Endothelial cell of umbilical vein (primary cell): Measurements from ENCODE around the gene RPL18A. TPM values are rescaled to one million over a fixed set of nuclear protein-coding genes. Genes with fewer than 3 reads are reported as not detected.

Experiments
- BruUV-seq: library from RNA; stranded (reverse); fragments of 400-500 nt; replicated peaks from 2 replicates; lab custom pipeline; 2021; lab: Mats Ljungman, UMichigan
- CTCF ChIA-PET: fragments of 300-600, 350-600 bp; sonication (Branson Sonifier 250); formaldehyde crosslinking; loops from one replicate; lab custom pipeline; 2021; ENCODE audit warnings: antibody characterized with exemption, inconsistent platforms; lab: Charles Lee
- POLR2A ChIA-PET: fragments of 300-600, 350-600 bp; sonication (Branson Sonifier 250); formaldehyde crosslinking; loops from one replicate; lab custom pipeline; 2021; ENCODE audit warnings: antibody characterized with exemption, inconsistent platforms; lab: Charles Lee
- DNase-seq: peaks from one replicate; pipeline ENCODE4 v3.0.0-alpha.2; 2011; ENCODE audit warnings: low read depth, low spot score
- FAIRE-seq: peaks from 2 replicates; lab custom pipeline; 2011; peaks lifted over from hg19 to GRCh38; lab: Jason Lieb, UNC
- H2AFZ ChIP-seq: 2 replicates; pipeline ENCODE4 v1.6.0; 2012; ENCODE audit warnings: low read depth, low read length, control low read depth, inconsistent platforms
- H3K27ac ChIP-seq: 2 replicates; pipeline ENCODE4 v1.5.1; 2011; ENCODE audit warnings: low read depth, mild to moderate bottlenecking, control low read depth, low read length, moderate library complexity; ENCODE audit not compliant: insufficient read depth
- H3K27me3 ChIP-seq, 2 experiments: 2 replicates each; pipeline versions ENCODE4 v1.6.0 to v1.6.1; 2011; ENCODE audit warnings: low read length in 2 of 2, mixed read lengths in 1 of 2; ENCODE audit not compliant: control insufficient read depth in 2 of 2, insufficient read depth in 2 of 2
- H3K36me3 ChIP-seq, 2 experiments: 2 replicates in 1 of 2; 3 replicates in 1 of 2; pipeline ENCODE4 v1.5.1; 2011; ENCODE audit warnings: low read length in 2 of 2, mild to moderate bottlenecking in 1 of 2, moderate library complexity in 1 of 2; ENCODE audit not compliant: control insufficient read depth in 2 of 2, insufficient read depth in 2 of 2; ENCODE audit errors: extremely low read depth in 1 of 2
- H3K4me1 ChIP-seq: 3 replicates; pipeline ENCODE4 v1.5.1; 2011; ENCODE audit warnings: mild to moderate bottlenecking, low read length; ENCODE audit not compliant: control insufficient read depth, insufficient read depth; ENCODE audit errors: extremely low read depth
- H3K4me2 ChIP-seq: 2 replicates; pipeline ENCODE4 v1.6.1; 2011; ENCODE audit warnings: low read length, control low read depth, mixed read lengths; ENCODE audit not compliant: insufficient read depth
- H3K4me3 ChIP-seq, 3 experiments: fragments of 200-600 bp in 1 of 3; sonication (generic), shearing (Covaris generic) in 1 of 3; replicated peaks in 1 of 3; 2 replicates each; pipeline ENCODE4 v1.5.1; 2011 to 2016; ENCODE audit warnings: control low read depth in 3 of 3, low read length in 3 of 3, mild to moderate bottlenecking in 2 of 3, inconsistent platforms in 1 of 3, low read depth in 1 of 3, moderate library complexity in 1 of 3; ENCODE audit not compliant: insufficient read depth in 1 of 3
- H3K79me2 ChIP-seq: 2 replicates; pipeline ENCODE4 v1.6.0; 2012; ENCODE audit warnings: low read length, inconsistent platforms; ENCODE audit not compliant: control insufficient read depth, insufficient read depth
- H3K9ac ChIP-seq: replicated peaks from 2 replicates; pipeline ENCODE3; 2011; ENCODE audit warnings: low read length, control low read depth; ENCODE audit not compliant: insufficient read depth; ENCODE audit errors: extremely low read depth
- H3K9me1 ChIP-seq: replicated peaks from 3 replicates; pipeline ENCODE4 v1.6.0; 2011; ENCODE audit warnings: mild to moderate bottlenecking, low read length; ENCODE audit not compliant: control insufficient read depth, insufficient read depth; ENCODE audit errors: extremely low read depth
- H3K9me3 ChIP-seq: replicated peaks from 2 replicates; pipeline ENCODE4 v1.5.1; 2012; ENCODE audit warnings: low read length, inconsistent platforms; ENCODE audit not compliant: control insufficient read depth, insufficient read depth
- H4K20me1 ChIP-seq: replicated peaks from 2 replicates; pipeline ENCODE3; 2011; ENCODE audit warnings: mild to moderate bottlenecking, low read length; ENCODE audit not compliant: control insufficient read depth, insufficient read depth; ENCODE audit errors: extremely low read depth
- EZH2 ChIP-seq: IDR thresholded peaks from 2 replicates; pipeline ENCODE4 v1.6.1; 2012; ENCODE audit warnings: borderline replicate concordance, low read depth, mild to moderate bottlenecking, moderate library complexity, low read length, inconsistent platforms; ENCODE audit not compliant: severe bottlenecking
- FOS ChIP-seq: IDR thresholded peaks from 2 replicates; pipeline ENCODE4 v1.6.1; 2011; ENCODE audit warnings: mild to moderate bottlenecking, low read length, moderate library complexity, borderline replicate concordance; ENCODE audit not compliant: insufficient read depth
- GATA2 ChIP-seq: IDR thresholded peaks from 2 replicates; pipeline ENCODE4 v1.7.0; 2011; ENCODE audit warnings: low read depth, mild to moderate bottlenecking, moderate library complexity, mixed read lengths, low read length; ENCODE audit not compliant: insufficient read length, insufficient read depth
- JUN ChIP-seq: IDR thresholded peaks from 2 replicates; pipeline ENCODE4 v1.6.1; 2011; ENCODE audit warnings: borderline replicate concordance, low read depth; ENCODE audit not compliant: insufficient read length, insufficient read depth
- MYC ChIP-seq: IDR thresholded peaks from one replicate; pipeline ENCODE4 v1.6.1; 2011; ENCODE audit warnings: mild to moderate bottlenecking, low read depth, low read length
- POLR2A ChIP-seq: IDR thresholded peaks from 2 replicates; pipeline ENCODE4 v1.6.1; 2012; ENCODE audit warnings: low read depth, mild to moderate bottlenecking, control low read depth, low read length
- POLR2AphosphoS5 ChIP-seq: IDR thresholded peaks from 2 replicates; pipeline ENCODE4 v1.6.1; 2012; ENCODE audit warnings: low read depth, mild to moderate bottlenecking, control low read depth, low read length, moderate library complexity; ENCODE audit not compliant: insufficient read depth
- dilution Hi-C: fragments of 300-500 bp; cut with MboI; formaldehyde crosslinking; loops from one replicate; pipeline ENCODE4 v1.15.0; 2019; ENCODE audit warnings: low sequenced_read_pairs; ENCODE audit not compliant: extremely low pct_ligation_motif_present
- intact Hi-C: fragments of 100-400 bp; cut with micrococcal nuclease; formaldehyde crosslinking; loops from one replicate; pipeline ENCODE4 v1.10.0; 2022
- polyA plus RNA-seq, 4 experiments: library from polyadenylated mRNA; depleted of rRNA in 3 of 4; stranded (reverse) in 3 of 4; unstranded in 1 of 4; fragments of >200 nt; gene quantifications; 2 replicates each; pipeline versions ENCODE4 v1.2.1 to v1.2.3, GENCODE V29; 2011 to 2012; ENCODE audit warnings: missing spikeins in 1 of 4
- total RNA-seq: library from RNA; stranded (reverse); gene quantifications from 2 replicates; pipeline ENCODE4 v1.2.3, GENCODE V29; 2021
- TF ChIP-seq, protein P1 (sequence below): IDR thresholded peaks from 2 replicates; pipeline ENCODE4 v1.6.1; 2011; ENCODE audit not compliant: insufficient read depth, insufficient read length
- TF ChIP-seq, protein P2 (sequence below), 2 donors: IDR thresholded peaks; 1 replicate in 1 of 2; 2 replicates in 1 of 2; pipeline ENCODE4 v1.5.1; 2011; ENCODE audit warnings: low read length in 2 of 2, mild to moderate bottlenecking in 2 of 2, moderate library complexity in 2 of 2, control low read depth in 1 of 2, inconsistent platforms in 1 of 2, low read depth in 1 of 2; ENCODE audit not compliant: insufficient read depth in 1 of 2; ENCODE audit errors: extremely low read depth in 1 of 2

Gene RPL18A
- total and polyA plus RNA-seq, 2 donors (not counting 3 experiments of a cell fraction or from before 2014, with no cell fraction given), result 1,970 to 2,869 TPM

DNA sequence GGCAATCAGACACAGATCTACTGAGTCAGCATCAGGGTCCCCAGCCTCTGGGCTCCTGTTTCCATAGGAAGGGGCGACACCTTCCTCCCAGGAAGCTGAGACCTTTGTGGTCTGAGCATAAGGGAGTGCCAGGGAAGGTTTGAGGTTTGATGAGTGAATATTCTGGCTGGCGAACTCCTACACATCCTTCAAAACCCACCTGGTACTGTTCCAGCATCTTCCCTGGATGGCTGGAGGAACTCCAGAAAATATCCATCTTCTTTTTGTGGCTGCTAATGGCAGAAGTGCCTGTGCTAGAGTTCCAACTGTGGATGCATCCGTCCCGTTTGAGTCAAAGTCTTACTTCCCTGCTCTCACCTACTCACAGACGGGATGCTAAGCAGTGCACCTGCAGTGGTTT is 47.6 kb upstream of the RPL18A start:
- no peak for TF ChIP-seq JUN
- H3K4me3 ChIP-seq, result no peak overlapping the region
- POLR2A ChIA-PET, result no interaction called here
- no peak overlapping the region for H2AFZ ChIP-seq
- no peak overlapping the region for H3K4me2 ChIP-seq
- CTCF ChIA-PET, result no interaction called here
- no peaks in the 10 kb centered on the region for H3K4me1 ChIP-seq
- intact Hi-C loops, result no loop called here
- no TSS peak for BruUV-seq
- dilution Hi-C loops, result no loop called here
- FAIRE-seq (no peak), DNase-seq (no peak)
- no peak overlapping the region for H3K9ac ChIP-seq
- H3K36me3 ChIP-seq, result no peaks in the 10 kb centered on the region
- H3K27me3 ChIP-seq, result no peaks in the 10 kb centered on the region
- H3K79me2 ChIP-seq, result no peaks in the 10 kb centered on the region
- no peak overlapping the region for H3K27ac ChIP-seq
- no peaks in the 10 kb centered on the region for H3K9me3 ChIP-seq
- H3K9me1 ChIP-seq, result no peaks in the 10 kb centered on the region
- H4K20me1 ChIP-seq, result no peaks in the 10 kb centered on the region

GRCh38 chr19:17817668-17818363 is 41.9 kb upstream of the RPL18A start:
- dilution Hi-C loops, result no loop called here
- BruUV-seq, result no TSS peak
- intact Hi-C loops, result no loop called here
- POLR2A ChIA-PET, result no interaction called here
- Histone ChIP-seq H3K9me3 (no peaks in the 10 kb centered on the region), H3K27me3 (no peaks in the 10 kb centered on the region), H3K4me2 (no peak overlapping the region), H3K27ac (no peak overlapping the region), H3K79me2 (no peaks in the 10 kb centered on the region), H3K9me1 (no peaks in the 10 kb centered on the region), H3K9ac (no peak overlapping the region), H4K20me1 (no peaks in the 10 kb centered on the region), H3K36me3 (no peaks in the 10 kb centered on the region), H2AFZ (no peak overlapping the region), H3K4me3 (no peak overlapping the region), H3K4me1 (no peaks in the 10 kb centered on the region)
- DNase-seq (no peak), FAIRE-seq (no peak)
- TF ChIP-seq, protein P1, sequence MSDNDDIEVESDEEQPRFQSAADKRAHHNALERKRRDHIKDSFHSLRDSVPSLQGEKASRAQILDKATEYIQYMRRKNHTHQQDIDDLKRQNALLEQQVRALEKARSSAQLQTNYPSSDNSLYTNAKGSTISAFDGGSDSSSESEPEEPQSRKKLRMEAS, result no peak
- no peak for TF ChIP-seq FOS
- TF ChIP-seq MYC, result no peak
- TF ChIP-seq, protein P2, sequence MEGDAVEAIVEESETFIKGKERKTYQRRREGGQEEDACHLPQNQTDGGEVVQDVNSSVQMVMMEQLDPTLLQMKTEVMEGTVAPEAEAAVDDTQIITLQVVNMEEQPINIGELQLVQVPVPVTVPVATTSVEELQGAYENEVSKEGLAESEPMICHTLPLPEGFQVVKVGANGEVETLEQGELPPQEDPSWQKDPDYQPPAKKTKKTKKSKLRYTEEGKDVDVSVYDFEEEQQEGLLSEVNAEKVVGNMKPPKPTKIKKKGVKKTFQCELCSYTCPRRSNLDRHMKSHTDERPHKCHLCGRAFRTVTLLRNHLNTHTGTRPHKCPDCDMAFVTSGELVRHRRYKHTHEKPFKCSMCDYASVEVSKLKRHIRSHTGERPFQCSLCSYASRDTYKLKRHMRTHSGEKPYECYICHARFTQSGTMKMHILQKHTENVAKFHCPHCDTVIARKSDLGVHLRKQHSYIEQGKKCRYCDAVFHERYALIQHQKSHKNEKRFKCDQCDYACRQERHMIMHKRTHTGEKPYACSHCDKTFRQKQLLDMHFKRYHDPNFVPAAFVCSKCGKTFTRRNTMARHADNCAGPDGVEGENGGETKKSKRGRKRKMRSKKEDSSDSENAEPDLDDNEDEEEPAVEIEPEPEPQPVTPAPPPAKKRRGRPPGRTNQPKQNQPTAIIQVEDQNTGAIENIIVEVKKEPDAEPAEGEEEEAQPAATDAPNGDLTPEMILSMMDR (IDR thresholded peaks at IDR 0.05; ENCODE audit: extremely low read depth in 1 of 2, insufficient read depth in 1 of 2, low read depth in 1 of 2, low read length in 2 of 2), result no peak
- TF ChIP-seq POLR2A, result no peak
- no peak for TF ChIP-seq POLR2AphosphoS5
- TF ChIP-seq EZH2, result no peak
- TF ChIP-seq JUN, result no peak
- no peak for TF ChIP-seq GATA2
- CTCF ChIA-PET, result no interaction called here
